ENCODE results near the gene MAP3K20. TPM values are rescaled to one million over a fixed set of nuclear protein-coding genes. Genes with fewer than 3 reads are reported as not detected.
A peak's percentile ranks its signal among the peaks of the same experiment; 100 is the strongest.
"Not testable (repeated sequence)": the region's sequence is repeated elsewhere in the genome, so short reads cannot be mapped to it uniquely, and the experiment has no call there.

MAP3K20 gene
- total RNA-seq, 1 donor: 68.2 TPM

GRCh38 chr2:173032032-173032431 is 43.6 kb upstream of the MAP3K20 start:
- no peak for DNase-seq (ENCODE audit: low read depth)
- H3K4me3 ChIP-seq (ENCODE audit: low read depth, low read length): no peak overlapping the region
- no peak for TF ChIP-seq CTCF (IDR thresholded peaks at IDR 0.05; ENCODE audit: insufficient read depth, low read length)

- DNase-seq (ENCODE audit: low read depth): peak; percentile 58
- H3K4me3 ChIP-seq (ENCODE audit: low read depth, low read length): no peak overlapping the region
- TF ChIP-seq CTCF (IDR thresholded peaks at IDR 0.05; ENCODE audit: insufficient read depth, low read length): no peak
Measured at GRCh38 chr2:173033084-173033483, 42.6 kb upstream of the MAP3K20 start.

GRCh38 chr2:173034143-173034542 is 41.5 kb upstream of the MAP3K20 start:
- no peak for TF ChIP-seq CTCF (IDR thresholded peaks at IDR 0.05; ENCODE audit: insufficient read depth, low read length)
- H3K4me3 ChIP-seq (ENCODE audit: low read depth, low read length): no peak overlapping the region
- no peak for DNase-seq (ENCODE audit: low read depth)

GRCh38 chr2:173037245-173038120 is 38.2 kb upstream of the MAP3K20 start:
- H3K4me3 ChIP-seq (ENCODE audit: low read depth, low read length): peak overlapping the region; percentile 11
- TF ChIP-seq CTCF (IDR thresholded peaks at IDR 0.05; ENCODE audit: insufficient read depth, low read length): peak; percentile 30
- peak; percentile 90 for DNase-seq (ENCODE audit: low read depth)

GRCh38 chr2:173038257-173038656 is 37.4 kb upstream of the MAP3K20 start:
- not testable (repeated sequence) for H3K4me3 ChIP-seq (ENCODE audit: low read depth, low read length); DNase-seq (ENCODE audit: low read depth)

- H3K4me3 ChIP-seq (ENCODE audit: low read depth, low read length): no peak overlapping the region
- no peak for TF ChIP-seq CTCF (IDR thresholded peaks at IDR 0.05; ENCODE audit: insufficient read depth, low read length)
- DNase-seq (ENCODE audit: low read depth): no peak
Measured at GRCh38 chr2:173040729-173041128, 34.9 kb upstream of the MAP3K20 start.

- no peak for TF ChIP-seq CTCF (IDR thresholded peaks at IDR 0.05; ENCODE audit: insufficient read depth, low read length)
- no peak for DNase-seq (ENCODE audit: low read depth)
Measured at GRCh38 chr2:173043476-173043875, 32.2 kb upstream of the MAP3K20 start.

More at GRCh38 chr2:173043476-173043875, 32.2 kb upstream of the MAP3K20 start:
- no peak overlapping the region for H3K4me3 ChIP-seq (ENCODE audit: low read depth, low read length)

All from fibroblast of the aortic adventitia (primary cell).